Gastroesophageal sphincter (tissue), 3 donors: ENCODE data around the gene PAX3.

Source experiments
- EP300 ChIP-seq: sonication (generic); formaldehyde crosslinking; IDR thresholded peaks from one replicate; pipeline ENCODE4 v1.6.1; 2017; ENCODE audit warnings: antibody characterized with exemption, mild to moderate bottlenecking
- TF ChIP-seq, protein P1 (sequence below), 4 experiments: fragments of 200-600 bp in 2 of 4; fragments of 450-650 bp in 2 of 4; sonication (generic) in 1 of 4; IDR thresholded peaks; one replicate each; pipeline ENCODE4 v1.5.1; 2017 to 2019; ENCODE audit warnings: antibody characterized with exemption in 4 of 4, mild to moderate bottlenecking in 2 of 4, moderate library complexity in 2 of 4

DNA sequence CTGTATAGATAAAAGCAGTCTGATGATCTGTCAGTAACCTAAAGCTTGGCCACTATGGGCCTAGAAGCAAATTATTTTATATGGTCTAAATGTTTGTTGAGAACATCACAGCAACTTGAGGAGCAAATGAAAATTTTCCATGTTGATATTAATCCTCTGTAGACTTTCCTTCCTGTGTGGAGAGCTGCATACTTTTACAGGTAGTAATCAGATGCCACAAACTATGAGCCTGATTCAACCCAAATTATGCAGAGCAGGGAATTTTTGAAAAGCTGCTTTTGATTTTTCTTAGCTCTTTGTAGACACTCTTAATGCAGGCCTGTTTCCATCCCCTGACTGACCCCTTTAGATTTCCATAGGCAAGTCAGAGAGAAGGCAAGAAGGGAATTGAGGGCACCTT lies 17.3 kb downstream of the PAX3 start:
- TF ChIP-seq, protein P1, sequence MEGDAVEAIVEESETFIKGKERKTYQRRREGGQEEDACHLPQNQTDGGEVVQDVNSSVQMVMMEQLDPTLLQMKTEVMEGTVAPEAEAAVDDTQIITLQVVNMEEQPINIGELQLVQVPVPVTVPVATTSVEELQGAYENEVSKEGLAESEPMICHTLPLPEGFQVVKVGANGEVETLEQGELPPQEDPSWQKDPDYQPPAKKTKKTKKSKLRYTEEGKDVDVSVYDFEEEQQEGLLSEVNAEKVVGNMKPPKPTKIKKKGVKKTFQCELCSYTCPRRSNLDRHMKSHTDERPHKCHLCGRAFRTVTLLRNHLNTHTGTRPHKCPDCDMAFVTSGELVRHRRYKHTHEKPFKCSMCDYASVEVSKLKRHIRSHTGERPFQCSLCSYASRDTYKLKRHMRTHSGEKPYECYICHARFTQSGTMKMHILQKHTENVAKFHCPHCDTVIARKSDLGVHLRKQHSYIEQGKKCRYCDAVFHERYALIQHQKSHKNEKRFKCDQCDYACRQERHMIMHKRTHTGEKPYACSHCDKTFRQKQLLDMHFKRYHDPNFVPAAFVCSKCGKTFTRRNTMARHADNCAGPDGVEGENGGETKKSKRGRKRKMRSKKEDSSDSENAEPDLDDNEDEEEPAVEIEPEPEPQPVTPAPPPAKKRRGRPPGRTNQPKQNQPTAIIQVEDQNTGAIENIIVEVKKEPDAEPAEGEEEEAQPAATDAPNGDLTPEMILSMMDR (IDR thresholded peaks at IDR 0.05), result no peak
- no peak for TF ChIP-seq EP300
